Measurements from ENCODE around the gene PTPN3.

GRCh38 chr9:109458453-109459211 is 39.5 kb downstream of the PTPN3 start:
- TF ChIP-seq CTCF (conservative IDR thresholded peaks at IDR 0.05), result no peak
- no peak for TF ChIP-seq ZFX (IDR thresholded peaks at IDR 0.05)

Data from C4-2B (cell line).